Measurements from ENCODE around the gene KRT85. TPM values are rescaled to one million over a fixed set of nuclear protein-coding genes. Genes with fewer than 3 reads are reported as not detected.
"Not testable (repeated sequence)": the region's sequence is repeated elsewhere in the genome, so short reads cannot be mapped to it uniquely, and the experiment has no call there.

Gene KRT85
- total RNA-seq, 1 donor from 2014 or later, result not detected

GRCh38 chr12:52327830-52328500 lies 39.3 kb downstream of the KRT85 start:
- DNase-seq (ENCODE audit: low spot score), result no peak

- DNase-seq (ENCODE audit: low spot score), result peak; percentile 81
These were observed 40.0 kb downstream of the KRT85 start for GRCh38 chr12:52327052-52327829.

DNA sequence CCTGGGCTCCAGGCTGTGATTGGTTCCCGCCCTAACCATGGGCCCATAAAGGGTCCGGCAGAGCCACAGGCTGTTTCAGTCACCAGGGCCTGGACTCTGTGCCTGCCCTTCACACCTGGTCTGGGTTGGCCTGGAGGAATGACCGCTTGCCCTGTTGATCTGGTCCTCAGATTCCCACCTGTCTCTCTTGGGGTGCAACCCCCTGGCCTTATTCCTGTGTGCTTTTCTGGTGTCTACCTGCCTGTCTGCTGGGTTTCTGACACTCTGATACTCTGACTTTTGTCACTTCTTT lies 43.2 kb downstream of the KRT85 start:
- DNase-seq (ENCODE audit: low spot score), result no peak

DNA sequence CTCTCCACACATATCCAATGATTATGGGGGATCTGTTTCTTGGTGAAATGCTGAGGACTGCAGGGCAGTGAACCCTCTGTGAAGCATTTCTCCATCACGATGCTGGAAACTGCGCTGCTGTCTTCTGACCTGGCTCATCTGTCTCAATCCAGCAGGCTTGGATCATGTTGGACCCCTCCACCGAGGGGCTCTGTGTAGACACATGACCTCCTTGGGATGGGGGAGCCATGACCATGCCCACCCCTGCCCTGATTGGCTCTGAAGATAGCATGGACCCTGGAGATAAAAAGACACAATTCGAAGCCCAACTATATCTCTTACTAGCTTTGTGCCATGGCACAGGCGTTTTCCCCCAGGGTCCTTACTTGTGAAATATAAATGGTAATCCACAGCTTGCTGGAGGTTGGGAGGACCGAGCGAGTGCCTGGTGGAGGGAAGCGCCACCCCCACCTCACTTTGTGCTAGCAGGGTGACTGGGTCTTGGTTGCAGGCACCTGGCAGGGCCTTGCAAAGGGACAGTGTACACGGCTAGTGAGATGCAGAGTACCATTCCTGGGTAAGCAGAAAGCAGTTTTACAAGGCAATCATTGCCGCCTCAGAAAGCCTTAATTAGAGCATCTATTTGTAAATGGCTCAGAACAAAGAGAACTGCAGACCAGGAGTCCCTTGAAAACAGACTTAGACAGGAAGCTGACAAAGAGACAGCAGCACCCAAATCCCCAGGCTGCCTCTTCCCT lies 43.7 kb downstream of the KRT85 start:
- DNase-seq (ENCODE audit: low spot score), result no peak

GRCh38 chr12:52323001-52323400 lies 44.3 kb downstream of the KRT85 start:
- DNase-seq (ENCODE audit: low spot score), result no peak

- no peak for DNase-seq (ENCODE audit: low spot score)
These were observed 45.2 kb downstream of the KRT85 start for GRCh38 chr12:52322069-52322468.

GRCh38 chr12:52321418-52321817 lies 45.9 kb downstream of the KRT85 start:
- no peak for DNase-seq (ENCODE audit: low spot score)

GRCh38 chr12:52320784-52321400 lies 46.4 kb downstream of the KRT85 start, which contains the start of gene KRT83:
Gene KRT83, minus strand, starts transcription at chr12:52321398. Its CDS starts 63 bp downstream, at chr12:52321335.
- DNase-seq (ENCODE audit: low spot score), result no peak

DNA sequence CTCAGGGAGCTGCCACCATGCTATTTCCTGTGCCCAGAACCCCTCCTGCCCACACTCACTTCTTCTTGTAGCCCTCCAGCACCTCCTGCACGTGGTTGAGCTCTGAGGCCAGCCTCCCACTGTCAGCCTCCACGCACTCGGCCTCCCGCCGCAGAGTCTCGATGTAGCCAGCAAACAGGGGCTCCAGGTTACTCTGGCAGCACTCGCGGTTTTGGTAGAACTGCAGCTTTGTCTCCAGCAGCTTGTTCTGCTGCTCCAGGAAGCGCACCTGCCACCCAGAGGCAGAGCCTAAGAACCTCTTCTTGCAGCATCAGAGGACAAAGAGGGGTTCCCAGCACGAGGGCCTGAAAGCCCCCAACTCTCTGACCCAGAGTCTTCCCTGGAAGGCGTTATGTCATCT lies 48.2 kb downstream of the KRT85 start:
- no peak for DNase-seq (ENCODE audit: low spot score)

DNA sequence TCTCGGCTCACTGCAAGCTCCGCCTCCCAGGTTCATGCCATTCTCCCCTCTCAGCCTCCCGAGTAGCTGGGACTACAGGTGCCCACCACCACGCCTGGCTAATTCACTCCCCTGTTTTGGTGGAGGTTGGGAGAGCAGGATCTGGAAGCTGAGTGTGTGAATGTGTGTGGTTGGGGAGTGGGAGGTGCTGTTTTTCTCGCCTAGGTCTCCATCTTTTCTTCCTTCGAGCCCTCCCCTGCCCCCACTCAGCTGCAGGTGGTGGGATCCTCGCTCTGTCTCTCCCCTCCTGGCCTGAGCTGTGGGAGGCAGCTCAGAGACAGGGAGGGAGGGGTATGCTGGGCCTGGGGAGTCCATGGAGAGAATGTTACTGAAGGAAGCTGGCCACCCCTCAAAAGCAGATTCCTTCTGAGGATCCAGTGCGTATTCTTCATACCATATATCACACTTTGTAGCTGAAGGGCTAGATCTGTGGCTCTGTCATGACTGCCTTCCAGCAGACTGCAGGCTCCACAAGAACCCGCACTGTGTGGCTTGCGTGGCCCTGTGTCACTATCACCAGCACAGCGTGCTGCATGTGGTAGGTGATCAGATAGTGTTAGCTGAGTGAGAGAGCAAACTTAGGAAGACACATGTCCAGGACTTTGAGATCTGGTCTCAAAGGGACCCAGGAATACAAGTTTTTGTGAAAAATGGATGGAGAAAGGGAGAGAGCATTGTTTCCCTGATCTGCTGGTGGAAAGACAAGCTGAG lies 48.9 kb downstream of the KRT85 start:
- no peak for DNase-seq (ENCODE audit: low spot score)

GRCh38 chr12:52317468-52318052 lies 49.7 kb downstream of the KRT85 start:
- no peak for DNase-seq (ENCODE audit: low spot score)

DNA sequence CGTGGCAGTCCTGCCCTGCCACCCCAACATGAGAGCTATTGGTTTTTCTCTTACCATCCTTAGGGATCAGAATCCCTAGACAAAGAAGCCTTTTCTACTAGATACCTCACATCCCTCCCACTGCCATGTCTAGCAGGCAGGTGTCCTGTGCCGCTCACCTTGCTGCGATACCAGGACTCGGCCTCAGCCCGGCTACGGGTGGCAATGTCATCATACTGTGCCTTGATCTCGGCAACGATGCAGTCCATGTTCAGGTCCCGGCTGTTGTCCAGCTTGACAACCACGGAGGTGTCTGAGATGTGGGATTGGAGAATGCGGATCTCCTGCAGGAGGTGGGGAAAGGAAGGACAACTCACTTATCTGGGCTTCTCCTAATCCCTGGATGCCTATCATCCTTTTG lies 50.6 kb downstream of the KRT85 start:
- no peak for DNase-seq (ENCODE audit: low spot score)

DNA sequence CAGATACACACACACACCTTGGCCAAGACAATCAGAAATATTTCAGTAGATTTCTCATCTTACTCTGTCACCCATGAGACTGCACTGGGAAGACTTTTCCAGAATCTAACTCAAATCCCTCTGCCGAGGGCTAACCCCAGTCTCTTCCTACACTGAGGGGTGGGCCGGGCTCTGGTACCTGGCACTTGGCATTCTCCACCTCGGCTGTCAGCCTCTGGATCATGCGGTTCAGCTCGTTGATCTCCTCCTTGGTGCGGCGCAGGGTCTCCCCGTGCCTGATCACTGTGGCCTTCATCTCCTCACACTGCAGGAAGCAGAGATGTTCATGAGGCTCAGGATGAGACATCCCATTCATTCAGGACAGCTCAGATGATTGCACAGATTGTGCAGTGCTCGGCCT lies 51.0 kb downstream of the KRT85 start:
- DNase-seq (ENCODE audit: low spot score), result no peak

- not testable (repeated sequence) for DNase-seq (ENCODE audit: low spot score)
These were observed 51.6 kb downstream of the KRT85 start for GRCh38 chr12:52315721-52316120.

- DNase-seq (ENCODE audit: low spot score), result no peak
These were observed 52.8 kb downstream of the KRT85 start for GRCh38 chr12:52314511-52314910.

GRCh38 chr12:52313926-52314325 lies 53.4 kb downstream of the KRT85 start:
- DNase-seq (ENCODE audit: low spot score), result no peak

- no peak for DNase-seq (ENCODE audit: low spot score)
These were observed 53.8 kb downstream of the KRT85 start for GRCh38 chr12:52313461-52313860.

DNA sequence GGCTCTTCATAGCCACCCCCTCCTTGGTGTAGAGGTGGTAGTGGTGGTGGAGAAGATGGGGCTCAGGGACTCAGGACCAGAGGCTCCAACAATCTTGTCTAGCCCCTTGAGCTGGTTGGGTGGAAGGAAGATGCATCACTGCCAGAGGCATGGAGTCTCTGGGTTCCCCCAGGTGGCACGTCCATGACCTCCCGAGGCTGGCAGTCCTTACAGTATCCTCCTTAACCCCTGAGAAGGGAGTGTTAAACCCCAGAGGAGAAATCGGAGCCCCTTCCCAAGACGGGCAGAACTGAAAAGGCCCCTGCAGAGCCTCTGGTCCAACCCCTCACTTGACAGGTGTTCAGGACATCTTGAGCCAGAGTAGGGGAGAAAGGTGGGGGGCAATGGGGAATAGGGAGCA lies 55.2 kb downstream of the KRT85 start:
- no peak for DNase-seq (ENCODE audit: low spot score)

- DNase-seq (ENCODE audit: low spot score), result no peak
These were observed 56.0 kb downstream of the KRT85 start for GRCh38 chr12:52311285-52311648.

- DNase-seq (ENCODE audit: low spot score), result no peak
These were observed 56.5 kb downstream of the KRT85 start for GRCh38 chr12:52310622-52311284.

All from umbilical cord (tissue), 2 donors.